Astrocyte of the spinal cord (primary cell): ENCODE data around the gene KRTAP2-2.
"Not testable (repeated sequence)": the region's sequence is repeated elsewhere in the genome, so short reads cannot be mapped to it uniquely, and the experiment has no call there.

Source experiments
- DNase-seq: peaks from one replicate; pipeline ENCODE4 v3.0.0; 2011; ENCODE audit warnings: low read depth, low spot score
- H3K4me3 ChIP-seq: 2 replicates; pipeline ENCODE4 v1.5.1; 2011; ENCODE audit warnings: low read depth, mild to moderate bottlenecking, low read length, moderate library complexity
- in situ Hi-C: cut with HindIII; loops from 2 replicates; pipeline ENCODE4 v1.10.0; 2017; ENCODE audit warnings: low sequenced_read_pairs
- TF ChIP-seq, protein P1 (sequence below): IDR thresholded peaks from 2 replicates; pipeline ENCODE4 v1.5.1; 2012; ENCODE audit warnings: low read depth, mild to moderate bottlenecking, low read length, inconsistent platforms

Gene KRTAP2-2

DNA sequence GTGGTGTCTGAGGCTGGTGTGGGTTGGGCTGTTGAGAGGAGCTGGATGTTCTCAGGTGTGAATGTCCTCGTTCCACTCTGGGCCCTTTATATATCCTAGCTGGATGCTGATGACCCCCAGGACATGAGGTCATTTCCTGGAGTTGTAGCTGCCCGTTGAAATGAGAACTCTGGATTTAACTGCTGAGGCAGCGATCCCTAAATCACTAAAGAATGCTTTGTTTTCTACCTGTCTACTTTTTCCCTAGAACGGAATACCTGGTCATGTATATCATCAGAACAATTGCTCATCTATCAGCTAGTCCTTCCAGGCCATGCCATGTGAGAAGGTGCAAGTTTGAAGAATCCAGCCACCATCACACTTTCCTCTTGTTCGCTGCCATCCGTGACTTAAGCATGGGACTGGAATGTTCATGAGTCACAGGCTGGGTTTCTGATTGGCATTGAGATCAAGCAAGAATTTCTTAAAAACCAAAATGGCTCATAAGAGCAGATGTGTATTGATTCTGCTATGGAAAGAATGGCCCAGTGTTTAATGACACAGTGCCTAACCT, 5.1 kb upstream of the KRTAP2-2 start, which contains the start of gene KRTAP2-3:
TSS of gene KRTAP2-3 (minus strand) at position 63 of the 553 bp plus-strand sequence. CDS start 64 bp downstream, outside the sequence.
- no peak within 1 kb of the TSS for H3K4me3 ChIP-seq
- peak; percentile 90 for DNase-seq
- TF ChIP-seq, protein P1, sequence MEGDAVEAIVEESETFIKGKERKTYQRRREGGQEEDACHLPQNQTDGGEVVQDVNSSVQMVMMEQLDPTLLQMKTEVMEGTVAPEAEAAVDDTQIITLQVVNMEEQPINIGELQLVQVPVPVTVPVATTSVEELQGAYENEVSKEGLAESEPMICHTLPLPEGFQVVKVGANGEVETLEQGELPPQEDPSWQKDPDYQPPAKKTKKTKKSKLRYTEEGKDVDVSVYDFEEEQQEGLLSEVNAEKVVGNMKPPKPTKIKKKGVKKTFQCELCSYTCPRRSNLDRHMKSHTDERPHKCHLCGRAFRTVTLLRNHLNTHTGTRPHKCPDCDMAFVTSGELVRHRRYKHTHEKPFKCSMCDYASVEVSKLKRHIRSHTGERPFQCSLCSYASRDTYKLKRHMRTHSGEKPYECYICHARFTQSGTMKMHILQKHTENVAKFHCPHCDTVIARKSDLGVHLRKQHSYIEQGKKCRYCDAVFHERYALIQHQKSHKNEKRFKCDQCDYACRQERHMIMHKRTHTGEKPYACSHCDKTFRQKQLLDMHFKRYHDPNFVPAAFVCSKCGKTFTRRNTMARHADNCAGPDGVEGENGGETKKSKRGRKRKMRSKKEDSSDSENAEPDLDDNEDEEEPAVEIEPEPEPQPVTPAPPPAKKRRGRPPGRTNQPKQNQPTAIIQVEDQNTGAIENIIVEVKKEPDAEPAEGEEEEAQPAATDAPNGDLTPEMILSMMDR, result no peak
- in situ Hi-C loops, result no loop called here

DNA sequence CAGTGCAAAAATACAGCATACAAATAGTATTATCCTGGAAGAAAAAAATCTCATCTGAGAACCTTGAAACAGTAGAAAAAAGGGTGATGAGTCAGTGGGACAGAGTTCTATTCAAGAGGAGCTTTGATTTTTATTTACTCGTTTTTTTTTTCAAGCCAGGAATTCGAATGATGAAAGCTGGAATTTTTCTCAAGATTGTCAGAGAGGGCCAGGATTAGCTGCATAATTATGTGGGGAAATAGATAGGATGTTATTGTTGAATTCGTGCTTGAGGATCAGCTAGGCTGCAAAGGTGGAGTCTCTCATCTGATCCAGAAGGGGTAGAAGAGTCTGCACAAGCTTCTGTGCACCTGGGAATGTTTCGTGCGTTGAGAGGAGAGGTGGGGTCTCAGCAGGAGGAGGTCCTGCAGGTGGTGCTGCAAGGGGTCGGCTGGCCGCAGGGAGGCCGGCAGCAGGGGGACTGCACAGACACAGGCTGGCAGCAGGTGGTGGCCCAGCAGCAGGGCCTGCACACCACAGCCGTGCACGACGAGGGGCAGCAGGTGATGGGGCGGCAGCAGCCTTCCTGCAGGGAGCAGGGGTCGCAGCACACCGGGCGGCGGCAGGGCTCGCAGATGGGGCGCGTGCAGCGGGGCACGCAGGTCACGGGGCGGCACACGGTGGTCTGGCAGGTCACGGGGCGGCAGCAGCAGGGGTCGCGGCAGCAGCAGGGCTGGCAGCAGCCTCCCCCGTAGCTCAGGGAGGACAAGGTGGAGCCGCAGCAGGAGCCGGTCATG, 4.4 kb upstream of the KRTAP2-2 start:
- in situ Hi-C loops, H3K4me3 ChIP-seq: not testable (repeated sequence)
- DNase-seq, result peak; percentile 84

DNA sequence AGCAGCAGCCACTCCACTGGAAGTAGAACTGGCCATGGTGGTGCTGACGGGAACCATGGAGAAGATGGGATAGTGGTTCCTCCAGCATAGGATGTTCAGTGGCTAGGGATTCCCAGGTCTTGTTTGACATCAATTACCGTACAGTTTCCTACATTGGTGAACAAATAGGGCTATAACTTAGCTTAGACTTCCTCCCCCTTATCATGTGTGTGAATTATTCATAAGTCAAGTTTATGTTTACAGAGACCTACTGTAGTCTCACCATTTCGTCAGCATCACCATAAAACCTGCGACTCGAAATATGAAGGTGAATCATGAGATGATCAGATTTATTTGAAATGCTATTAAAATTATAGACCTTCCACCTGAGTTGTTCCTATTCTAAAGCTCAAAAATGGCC, 3.7 kb upstream of the KRTAP2-2 start:
- no peak overlapping the region for H3K4me3 ChIP-seq
- in situ Hi-C loops, result no loop called here
- no peak for DNase-seq
- TF ChIP-seq, protein P1, result no peak

DNA sequence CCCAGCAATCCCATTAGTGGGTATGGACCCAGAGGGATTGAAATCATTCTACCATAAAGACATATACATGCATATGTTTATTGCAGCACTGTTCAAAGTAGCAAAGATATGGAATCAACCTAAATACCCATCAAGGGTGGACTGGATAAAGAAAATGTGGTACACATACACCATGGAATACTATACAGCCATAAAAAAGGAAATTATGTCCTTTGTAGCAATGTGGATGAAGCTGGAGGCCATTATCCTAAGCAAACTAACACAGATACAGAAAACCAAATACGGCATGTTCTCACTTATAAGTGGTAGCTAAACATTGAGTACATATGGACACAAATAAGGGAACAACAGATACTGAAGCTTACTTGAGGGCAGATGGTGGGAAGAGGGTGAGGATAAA, 2.5 kb upstream of the KRTAP2-2 start:
- in situ Hi-C loops, result no loop called here
- DNase-seq, result no peak
- no peak overlapping the region for H3K4me3 ChIP-seq
- TF ChIP-seq, protein P1, result no peak

DNA sequence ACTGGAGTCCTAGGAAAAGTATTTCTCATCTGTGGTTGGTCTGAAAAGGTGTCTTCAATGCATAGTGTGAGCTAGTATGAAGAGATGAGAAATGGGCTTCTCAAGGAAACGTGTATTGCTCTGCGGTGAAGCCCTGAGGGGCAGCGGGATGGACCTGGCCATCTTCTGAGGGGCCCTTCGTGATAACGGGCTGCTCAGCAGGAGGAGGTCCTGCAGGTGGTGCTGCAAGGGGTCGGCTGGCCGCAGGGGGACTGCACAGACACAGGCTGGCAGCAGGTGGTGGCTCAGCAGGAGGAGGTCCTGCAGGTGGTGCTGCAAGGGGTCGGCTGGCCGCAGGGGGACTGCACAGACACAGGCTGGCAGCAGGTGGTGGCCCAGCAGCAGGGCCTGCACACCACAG, 474 bp downstream of the KRTAP2-2 start:
- DNase-seq, in situ Hi-C loops, H3K4me3 ChIP-seq: not testable (repeated sequence)

DNA sequence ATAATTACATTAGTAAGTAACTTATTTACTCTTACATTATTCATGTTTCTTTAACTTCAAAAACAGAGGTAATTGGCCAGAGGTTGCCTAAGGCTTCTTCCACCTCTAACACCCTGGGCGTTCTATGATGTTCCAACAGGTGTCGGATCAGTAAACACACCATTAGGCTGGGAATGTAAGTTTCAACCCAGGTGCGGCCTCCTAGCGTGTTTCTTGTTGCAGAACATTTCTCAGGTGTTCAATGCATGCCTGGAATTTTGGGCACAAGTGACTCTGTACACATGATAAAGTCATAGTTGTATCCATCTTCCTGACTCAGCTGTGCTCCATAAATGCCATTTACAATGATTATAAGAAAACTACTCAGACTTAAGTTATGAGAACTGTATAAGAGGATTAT, 1.0 kb downstream of the KRTAP2-2 start:
- H3K4me3 ChIP-seq, result no peak overlapping the region
- TF ChIP-seq, protein P1, result no peak
- DNase-seq, result no peak
- in situ Hi-C loops, result no loop called here

DNA sequence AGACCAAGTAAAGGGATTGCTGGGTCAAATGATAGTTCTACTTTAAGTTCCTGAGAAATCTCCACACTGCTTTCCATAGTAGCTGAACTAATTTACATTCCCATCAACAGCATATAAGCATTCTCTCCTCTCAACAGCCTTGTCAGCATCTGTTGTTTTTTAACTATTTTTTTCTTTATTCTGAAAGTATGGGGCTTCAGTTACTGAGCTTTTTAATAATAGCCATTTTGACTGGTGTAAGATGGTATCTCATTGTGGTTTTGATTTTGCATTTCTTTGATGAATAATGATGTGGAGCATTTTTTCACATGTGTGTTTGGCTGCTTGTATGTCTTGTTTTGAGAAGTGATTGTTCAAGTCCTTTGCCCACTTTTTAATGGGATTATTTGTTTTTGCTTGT, 2.5 kb downstream of the KRTAP2-2 start:
- DNase-seq, result no peak
- TF ChIP-seq, protein P1, result no peak
- no peak overlapping the region for H3K4me3 ChIP-seq
- in situ Hi-C loops, result no loop called here
